A673 (cell line): ENCODE measurements around the gene PAK1.

Experiments used
- CTCF ChIP-seq: fragments of 300-800, 200-600 bp; sonication (generic); conservative IDR thresholded peaks from 2 replicates; pipeline ENCODE4 v1.5.1; 2017; ENCODE audit warnings: low read depth, mild to moderate bottlenecking, antibody characterized with exemption, low read length, moderate library complexity, mixed read lengths
- EZH2 ChIP-seq: fragments of 200-600 bp; sonication (generic); IDR thresholded peaks from 2 replicates; pipeline ENCODE4 v1.6.1; 2017; ENCODE audit warnings: borderline replicate concordance, low read depth, mild to moderate bottlenecking, mixed read lengths, antibody characterized with exemption, low read length; ENCODE audit not compliant: poor library complexity, severe bottlenecking

- TF ChIP-seq CTCF (no peak), EZH2 (no peak)
Measured at GRCh38 chr11:77444261-77444660, 29.6 kb downstream of the PAK1 start.
